Measurements from ENCODE around the gene HUWE1. TPM values are rescaled to one million over a fixed set of nuclear protein-coding genes. Genes with fewer than 3 reads are reported as not detected.
A peak's percentile ranks its signal among the peaks of the same experiment; 100 is the strongest.

Gene HUWE1
- total RNA-seq, 1 experiment from 2014 or later: 99.5 TPM

GRCh38 chrX:53621418-53621986, 65.0 kb downstream of the HUWE1 start:
- no peak for DNase-seq (ENCODE audit: low read depth)

DNA sequence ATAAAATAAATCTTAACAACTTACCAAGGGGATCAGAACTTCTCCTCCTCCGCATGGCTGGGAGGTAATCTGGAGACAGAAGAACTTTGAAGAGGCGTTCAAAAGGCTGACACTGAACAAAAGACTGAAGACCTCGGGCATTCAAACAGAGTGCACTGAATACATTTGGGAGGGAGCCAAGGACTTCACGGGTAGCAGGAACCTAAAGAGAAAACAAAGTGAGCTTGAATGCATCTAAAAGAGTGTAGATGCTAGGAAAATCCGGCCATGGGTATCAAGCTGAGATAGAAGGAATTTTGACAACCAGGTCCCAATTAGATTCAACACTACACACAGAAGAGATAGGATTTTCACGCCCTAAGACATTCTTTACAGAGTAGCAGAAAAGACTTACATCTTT, 69.6 kb downstream of the HUWE1 start:
- no peak for DNase-seq (ENCODE audit: low read depth)

GRCh38 chrX:53606456-53606855, 80.1 kb downstream of the HUWE1 start:
- DNase-seq (ENCODE audit: low read depth): no peak

- peak; percentile 3 for DNase-seq (ENCODE audit: low read depth)
Observed at GRCh38 chrX:53605004-53605403, 81.5 kb downstream of the HUWE1 start.

DNA sequence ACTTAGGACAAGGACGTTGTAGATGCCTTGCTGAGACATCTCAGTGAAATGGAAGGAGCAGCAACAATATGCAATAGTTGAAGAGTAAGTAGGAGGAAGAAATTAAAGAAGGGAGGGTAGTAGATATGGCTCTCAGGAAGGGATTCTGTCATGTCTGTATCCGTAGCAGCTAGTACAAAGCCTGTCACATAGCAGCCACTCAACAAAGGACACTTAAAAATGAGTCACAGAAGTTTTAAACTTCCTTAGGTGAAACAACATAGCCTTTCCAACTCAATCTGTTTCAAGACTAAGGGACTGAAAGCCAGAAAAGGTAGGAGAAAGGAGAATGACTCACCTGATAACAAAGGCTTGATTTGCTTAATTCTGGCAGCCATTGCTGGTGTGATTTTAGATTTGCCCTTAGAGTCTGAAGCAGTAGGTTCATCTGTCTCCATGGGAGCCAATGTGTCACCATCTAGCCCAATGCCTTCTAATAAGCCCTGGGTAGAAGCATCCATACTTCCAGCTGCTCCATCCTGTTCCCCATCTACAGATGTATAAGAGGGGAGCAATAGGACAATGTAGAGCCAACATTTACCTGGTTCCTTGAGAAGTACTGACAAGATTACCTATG, 86.6 kb downstream of the HUWE1 start:
- no peak for DNase-seq (ENCODE audit: low read depth)

- no peak for DNase-seq (ENCODE audit: low read depth)
Observed at GRCh38 chrX:53598169-53598568, 88.3 kb downstream of the HUWE1 start.

DNA sequence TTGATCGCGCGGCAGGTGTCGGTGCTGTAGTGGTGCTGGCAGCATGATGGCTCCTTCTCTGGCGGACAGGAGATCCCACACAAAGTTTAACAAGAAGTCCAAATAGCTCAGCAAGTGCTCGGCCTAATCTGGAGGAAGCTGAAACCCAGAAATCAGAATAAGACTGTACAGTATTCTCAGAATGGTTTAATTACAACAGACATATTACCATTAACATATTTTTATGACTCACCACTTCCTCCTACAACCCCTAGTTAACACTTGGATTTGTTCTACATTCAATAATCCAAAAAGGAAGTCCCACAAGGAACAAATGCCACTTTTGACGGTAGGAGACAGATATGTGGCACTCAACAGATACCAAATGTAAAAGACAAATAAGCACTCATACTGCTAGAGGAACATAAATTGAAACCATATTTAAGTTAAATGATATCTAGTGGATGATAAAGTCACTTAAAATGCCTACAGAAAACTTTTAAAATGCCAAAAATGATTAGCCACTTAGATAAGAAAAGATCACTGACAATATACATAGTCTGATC, 91.2 kb downstream of the HUWE1 start:
- DNase-seq (ENCODE audit: low read depth): peak; percentile 4

- DNase-seq (ENCODE audit: low read depth): peak; percentile 29
Observed at GRCh38 chrX:53594354-53594753, 92.2 kb downstream of the HUWE1 start.

DNA sequence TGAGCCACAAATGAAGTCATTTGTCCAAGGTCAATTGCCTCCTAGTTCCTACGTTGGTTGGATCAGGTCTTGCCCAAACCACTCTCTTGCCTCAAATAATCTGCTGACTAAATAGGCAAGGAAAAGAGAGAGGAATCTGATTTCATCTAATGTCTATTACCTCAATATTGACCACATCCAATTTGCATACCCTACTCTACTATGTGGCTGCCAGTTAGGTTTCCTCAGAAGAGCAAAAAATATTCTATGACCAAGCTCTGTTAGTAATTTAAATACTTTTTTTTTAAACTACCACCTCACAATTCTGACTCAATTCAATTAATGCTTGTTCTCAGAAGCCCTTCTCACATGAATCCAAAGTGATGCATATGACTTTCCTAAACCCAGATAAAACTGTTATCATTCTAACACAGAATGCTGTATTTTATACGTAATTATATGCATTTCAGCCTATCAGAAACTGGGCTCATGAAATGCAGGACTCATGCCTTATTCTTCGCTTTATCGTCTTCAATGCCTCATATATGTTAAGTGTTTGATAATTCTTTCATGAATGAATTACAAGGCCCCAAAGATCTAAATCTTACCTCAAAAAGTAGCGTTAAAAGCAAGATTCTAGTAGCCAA, 98.6 kb downstream of the HUWE1 start:
- DNase-seq (ENCODE audit: low read depth): no peak

DNA sequence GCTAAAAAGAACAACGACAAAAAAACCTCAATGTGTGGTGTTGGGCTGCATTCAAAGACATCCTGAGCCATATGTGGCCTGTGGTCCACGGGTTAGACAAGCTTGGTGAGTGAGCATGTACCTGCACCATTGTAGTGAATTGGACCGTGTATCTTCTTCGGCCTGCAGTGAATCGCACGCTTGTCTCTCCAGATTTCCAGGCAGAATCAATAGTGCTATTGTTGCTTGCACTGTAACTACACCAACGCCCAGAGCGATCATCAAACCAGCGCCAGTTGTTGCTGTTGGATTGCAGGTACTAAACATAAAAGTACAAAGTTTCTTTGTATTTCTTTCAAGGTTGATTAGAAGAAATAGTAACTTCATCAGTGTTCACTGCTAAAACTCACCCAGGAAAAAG, 101.6 kb downstream of the HUWE1 start:
- no peak for DNase-seq (ENCODE audit: low read depth)

DNA sequence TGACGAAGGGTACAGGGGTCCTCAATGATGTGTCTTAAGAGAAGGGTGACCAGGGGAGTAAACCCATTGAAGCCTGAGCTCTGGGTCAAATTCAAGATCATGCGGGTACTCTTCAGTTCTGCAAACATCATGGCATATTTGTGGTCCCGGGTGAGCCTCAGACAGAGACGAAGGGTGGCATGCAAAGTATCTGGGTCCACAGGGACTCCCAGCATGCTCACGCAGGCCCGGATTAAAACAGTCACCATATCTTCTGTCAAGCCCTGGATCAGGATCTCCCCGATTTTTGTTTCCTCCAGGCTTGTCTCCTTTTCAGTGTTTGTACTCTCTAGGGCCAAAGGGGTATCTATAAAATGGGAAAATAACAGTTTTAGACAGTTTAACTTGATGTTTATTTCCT, 102.9 kb downstream of the HUWE1 start:
- DNase-seq (ENCODE audit: low read depth): no peak

- DNase-seq (ENCODE audit: low read depth): no peak
Observed at GRCh38 chrX:53580742-53581504, 105.6 kb downstream of the HUWE1 start.

GRCh38 chrX:53571494-53571893, 115.0 kb downstream of the HUWE1 start:
- DNase-seq (ENCODE audit: low read depth): no peak

- no peak for DNase-seq (ENCODE audit: low read depth)
Observed at GRCh38 chrX:53563324-53563723, 123.2 kb downstream of the HUWE1 start.

DNA sequence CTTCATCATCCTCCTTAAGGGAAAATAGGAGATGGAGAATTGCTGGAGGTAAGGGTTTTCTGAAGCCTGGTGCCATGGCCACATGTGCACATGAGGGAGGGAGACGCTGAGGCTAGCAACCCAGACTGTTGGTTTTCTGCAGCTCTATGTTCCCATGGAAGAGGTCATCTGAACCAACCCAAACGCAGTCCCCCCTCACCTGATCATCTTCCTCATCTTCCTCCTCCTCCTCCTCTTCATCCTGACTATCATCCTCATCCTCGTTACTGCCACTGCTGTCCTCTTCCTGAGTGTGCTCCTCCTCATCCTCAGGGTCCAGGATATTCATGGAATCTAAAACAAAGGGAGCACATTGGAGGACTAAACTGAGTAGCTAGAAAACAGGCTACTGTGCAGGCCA, 124.6 kb downstream of the HUWE1 start:
- no peak for DNase-seq (ENCODE audit: low read depth)

DNA sequence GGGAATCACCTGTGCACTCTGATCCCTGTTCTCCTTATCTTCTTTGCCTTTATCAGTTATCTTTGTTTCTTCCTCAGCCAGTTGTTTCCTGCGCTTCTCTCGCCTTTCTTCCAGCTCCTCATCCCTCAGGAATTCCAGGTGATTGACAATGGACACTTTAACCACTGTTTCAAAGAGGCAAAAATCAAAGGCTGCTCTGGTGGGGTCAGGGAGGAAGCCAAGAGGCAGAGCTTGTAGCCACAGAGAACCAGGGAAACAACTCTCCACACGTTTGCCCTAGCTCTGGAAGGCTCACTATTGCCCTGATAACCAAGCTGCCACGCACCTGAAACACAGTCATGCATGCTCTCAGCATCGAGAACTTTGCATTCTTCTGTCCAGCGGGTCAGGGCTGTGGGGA, 127.9 kb downstream of the HUWE1 start:
- no peak for DNase-seq (ENCODE audit: low read depth)

- DNase-seq (ENCODE audit: low read depth): no peak
Observed at GRCh38 chrX:53556868-53557267, 129.7 kb downstream of the HUWE1 start.

GRCh38 chrX:53550756-53551463, 135.6 kb downstream of the HUWE1 start:
- DNase-seq (ENCODE audit: low read depth): no peak

DNA sequence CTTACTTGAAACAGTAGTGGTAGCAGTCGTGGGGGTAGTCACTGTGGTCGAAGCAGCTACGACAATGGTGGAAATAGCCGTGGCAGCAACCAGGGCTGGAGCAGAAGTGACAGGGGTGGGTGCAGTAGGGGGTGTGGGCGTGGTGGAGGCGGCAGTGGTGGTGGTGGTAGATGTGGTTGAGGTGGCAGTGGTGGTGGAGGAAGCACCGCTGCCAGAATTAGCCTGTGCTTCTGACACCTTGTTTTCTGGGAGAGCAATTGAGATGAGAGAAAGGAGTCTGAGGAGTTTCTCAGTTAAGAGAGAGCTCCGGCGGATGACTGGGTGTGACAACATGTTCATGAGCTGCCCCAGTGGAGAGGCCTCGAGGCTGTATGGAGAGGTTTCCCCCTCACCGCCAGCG, 138.9 kb downstream of the HUWE1 start:
- no peak for DNase-seq (ENCODE audit: low read depth)

GRCh38 chrX:53544936-53545335, 141.6 kb downstream of the HUWE1 start:
- DNase-seq (ENCODE audit: low read depth): no peak

DNA sequence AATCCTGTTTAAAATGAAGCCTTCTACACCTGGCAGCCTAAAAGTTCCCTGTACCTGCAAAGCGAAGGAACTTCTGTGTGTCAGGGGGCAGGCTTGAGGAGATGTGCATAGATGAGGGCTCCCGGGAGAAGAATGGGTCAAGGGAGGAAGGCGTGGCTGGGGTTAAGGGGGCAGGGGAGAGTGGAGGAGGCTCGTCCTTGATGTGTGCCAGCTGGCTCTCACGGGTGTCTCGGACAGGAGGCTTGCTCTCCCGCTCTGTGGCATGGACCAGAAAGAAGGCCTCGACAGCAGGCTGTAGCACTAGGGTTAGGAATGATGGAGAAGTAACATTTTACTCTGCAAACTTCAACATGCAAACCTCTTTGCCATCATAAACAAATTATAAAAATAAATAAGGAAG, 147.7 kb downstream of the HUWE1 start:
- DNase-seq (ENCODE audit: low read depth): no peak
